ENCODE data around the gene BMERB1. TPM values are rescaled to one million over a fixed set of nuclear protein-coding genes. Genes with fewer than 3 reads are reported as not detected.

The BMERB1 gene
- total RNA-seq, 2 donors from 2014 or later, result 6.3 to 10.4 TPM

- no peaks in the 10 kb centered on the region for H3K36me3 Mint-ChIP-seq (ENCODE audit: low read depth)
- 86 to 96% methylated on average over 3 to 5 of the region's 5 CpGs for WGBS, 2 experiments (ENCODE audit: insufficient coverage in 1 of 2, insufficient read length in 1 of 2)
- no peak for DNase-seq
- H3K4me3 Mint-ChIP-seq, result no peak overlapping the region
- H3K27ac Mint-ChIP-seq, result no peak overlapping the region
- H3K4me3 ChIP-seq (ENCODE audit: low read length), result no peak overlapping the region
- H3K27me3 Mint-ChIP-seq (ENCODE audit: insufficient read depth), result no peaks in the 10 kb centered on the region
- H3K27ac ChIP-seq (ENCODE audit: low read depth, low read length), result no peak overlapping the region
- no peaks in the 10 kb centered on the region for H3K9me3 Mint-ChIP-seq
- H3K4me1 Mint-ChIP-seq, result peaks cover 3% of the 10 kb centered on the region
- no peak for TF ChIP-seq CTCF (conservative IDR thresholded peaks at IDR 0.05)
- no peaks in the 10 kb centered on the region for H3K9me3 ChIP-seq (ENCODE audit: control insufficient read depth, low read length)
- H3K36me3 ChIP-seq (ENCODE audit: control insufficient read depth, insufficient read depth, low read length), result no peaks in the 10 kb centered on the region
- no peak overlapping the region for H3K9ac ChIP-seq (ENCODE audit: extremely low read depth, low read length, poor library complexity, severe bottlenecking)
- H3K27me3 ChIP-seq (ENCODE audit: control insufficient read depth, insufficient read depth, low read length, poor library complexity, severe bottlenecking), result no peaks in the 10 kb centered on the region
- H3K4me1 ChIP-seq (ENCODE audit: control insufficient read depth, insufficient read depth, low read length), result no peaks in the 10 kb centered on the region
Measured at GRCh38 chr16:15490123-15490711, 55.8 kb downstream of the BMERB1 start.

GRCh38 chr16:15491411-15491810, 57.0 kb downstream of the BMERB1 start:
- H3K9ac ChIP-seq (ENCODE audit: extremely low read depth, low read length, poor library complexity, severe bottlenecking), result no peak overlapping the region

GRCh38 chr16:15492091-15492740, 57.8 kb downstream of the BMERB1 start:
- Histone ChIP-seq H3K4me1 (ENCODE audit: control insufficient read depth, insufficient read depth, low read length) (no peaks in the 10 kb centered on the region), H3K36me3 (ENCODE audit: control insufficient read depth, insufficient read depth, low read length) (no peaks in the 10 kb centered on the region), H3K27ac (ENCODE audit: low read depth, low read length) (no peak overlapping the region), H3K27me3 (ENCODE audit: control insufficient read depth, insufficient read depth, low read length, poor library complexity, severe bottlenecking) (no peaks in the 10 kb centered on the region), H3K4me3 (ENCODE audit: low read length) (no peak overlapping the region), H3K9me3 (ENCODE audit: control insufficient read depth, low read length) (peaks cover 4% of the 10 kb centered on the region), H3K9ac (ENCODE audit: extremely low read depth, low read length, poor library complexity, severe bottlenecking) (no peak overlapping the region)
- no peaks in the 10 kb centered on the region for H3K9me3 Mint-ChIP-seq
- no peaks in the 10 kb centered on the region for H3K27me3 Mint-ChIP-seq (ENCODE audit: insufficient read depth)
- H3K4me3 Mint-ChIP-seq, result no peak overlapping the region
- H3K4me1 Mint-ChIP-seq, result peaks cover 3% of the 10 kb centered on the region
- DNase-seq, result no peak
- H3K27ac Mint-ChIP-seq, result no peak overlapping the region
- no peaks in the 10 kb centered on the region for H3K36me3 Mint-ChIP-seq (ENCODE audit: low read depth)
- 75 to 77% methylated on average over 4 to 8 of the region's 8 CpGs for WGBS, 2 experiments (ENCODE audit: insufficient coverage in 1 of 2, insufficient read length in 1 of 2)
- no peak for TF ChIP-seq CTCF (conservative IDR thresholded peaks at IDR 0.05)

More at GRCh38 chr16:15491411-15491810, 57.0 kb downstream of the BMERB1 start:
- Mint-ChIP-seq H3K4me3 (no peak overlapping the region), H3K27me3 (ENCODE audit: insufficient read depth) (no peaks in the 10 kb centered on the region), H3K27ac (no peak overlapping the region), H3K9me3 (no peaks in the 10 kb centered on the region), H3K4me1 (peaks cover 3% of the 10 kb centered on the region), H3K36me3 (ENCODE audit: low read depth) (no peaks in the 10 kb centered on the region)
- Histone ChIP-seq H3K4me1 (ENCODE audit: control insufficient read depth, insufficient read depth, low read length) (no peaks in the 10 kb centered on the region), H3K27ac (ENCODE audit: low read depth, low read length) (no peak overlapping the region), H3K4me3 (ENCODE audit: low read length) (no peak overlapping the region), H3K36me3 (ENCODE audit: control insufficient read depth, insufficient read depth, low read length) (no peaks in the 10 kb centered on the region), H3K27me3 (ENCODE audit: control insufficient read depth, insufficient read depth, low read length, poor library complexity, severe bottlenecking) (no peaks in the 10 kb centered on the region), H3K9me3 (ENCODE audit: control insufficient read depth, low read length) (no peaks in the 10 kb centered on the region)
- 89 to 91% methylated on average over 3 to 4 of the region's 4 CpGs for WGBS, 2 experiments (ENCODE audit: insufficient coverage in 1 of 2, insufficient read length in 1 of 2)
- TF ChIP-seq CTCF (conservative IDR thresholded peaks at IDR 0.05), result no peak
- no peak for DNase-seq
